Loucy (cell line): Measurements from ENCODE around the gene RAPSN.

Source experiments
- CTCF ChIP-seq: fragments of 200-600 bp; sonication (generic); conservative IDR thresholded peaks from 2 replicates; pipeline ENCODE4 v1.5.1; 2014; ENCODE audit warnings: mild to moderate bottlenecking, antibody characterized with exemption, low read length
- EZH2phosphoT487 ChIP-seq: fragments of 200-600 bp; IDR thresholded peaks from 2 replicates; pipeline ENCODE4 v1.6.1; 2018; ENCODE audit warnings: antibody characterized with exemption, mild to moderate bottlenecking, moderate library complexity, borderline replicate concordance

DNA sequence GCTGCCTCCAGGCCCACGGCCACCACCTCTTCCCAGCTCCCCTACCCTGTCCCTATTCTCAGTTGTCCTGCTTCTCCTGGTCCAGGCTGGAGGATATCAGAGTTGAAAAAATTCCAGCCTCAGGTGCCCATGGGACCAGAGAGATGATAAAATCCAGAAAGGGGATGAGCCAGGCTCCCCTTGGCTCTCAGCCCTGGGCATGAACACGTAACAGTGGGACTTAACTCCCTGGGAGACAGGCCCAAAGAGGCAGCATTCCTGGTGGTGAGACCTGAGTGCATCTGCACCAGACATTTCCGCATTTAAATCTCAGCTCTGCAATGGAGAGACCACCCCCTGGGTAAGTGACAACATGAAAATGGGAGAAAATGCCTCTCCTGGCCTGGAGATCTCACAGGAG, 50.9 kb downstream of the RAPSN start:
- TF ChIP-seq CTCF, result no peak
- TF ChIP-seq EZH2phosphoT487, result no peak
